Measurements from ENCODE around the gene CXCL17.

GRCh38 chr19:42409477-42409876 is 33.3 kb downstream of the CXCL17 start:
- TF ChIP-seq, protein P1, sequence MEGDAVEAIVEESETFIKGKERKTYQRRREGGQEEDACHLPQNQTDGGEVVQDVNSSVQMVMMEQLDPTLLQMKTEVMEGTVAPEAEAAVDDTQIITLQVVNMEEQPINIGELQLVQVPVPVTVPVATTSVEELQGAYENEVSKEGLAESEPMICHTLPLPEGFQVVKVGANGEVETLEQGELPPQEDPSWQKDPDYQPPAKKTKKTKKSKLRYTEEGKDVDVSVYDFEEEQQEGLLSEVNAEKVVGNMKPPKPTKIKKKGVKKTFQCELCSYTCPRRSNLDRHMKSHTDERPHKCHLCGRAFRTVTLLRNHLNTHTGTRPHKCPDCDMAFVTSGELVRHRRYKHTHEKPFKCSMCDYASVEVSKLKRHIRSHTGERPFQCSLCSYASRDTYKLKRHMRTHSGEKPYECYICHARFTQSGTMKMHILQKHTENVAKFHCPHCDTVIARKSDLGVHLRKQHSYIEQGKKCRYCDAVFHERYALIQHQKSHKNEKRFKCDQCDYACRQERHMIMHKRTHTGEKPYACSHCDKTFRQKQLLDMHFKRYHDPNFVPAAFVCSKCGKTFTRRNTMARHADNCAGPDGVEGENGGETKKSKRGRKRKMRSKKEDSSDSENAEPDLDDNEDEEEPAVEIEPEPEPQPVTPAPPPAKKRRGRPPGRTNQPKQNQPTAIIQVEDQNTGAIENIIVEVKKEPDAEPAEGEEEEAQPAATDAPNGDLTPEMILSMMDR (IDR thresholded peaks at IDR 0.05; ENCODE audit: insufficient read depth, low read depth, low read length), result no peak
- no peak for TF ChIP-seq EZH2 (IDR thresholded peaks at IDR 0.05; ENCODE audit: insufficient read depth, low read length)
